Skeletal muscle satellite cell (primary cell): ENCODE results near the gene PRDX1.
"Not testable (repeated sequence)": the region's sequence is repeated elsewhere in the genome, so short reads cannot be mapped to it uniquely, and the experiment has no call there.

Source experiments
- H3K27me3 ChIP-seq: 2 replicates; pipeline ENCODE4 v1.7.0; 2013; ENCODE audit warnings: low read length; ENCODE audit not compliant: control insufficient read depth, insufficient read depth
- H3K36me3 ChIP-seq: 2 replicates; pipeline ENCODE4 v1.7.0; 2013; ENCODE audit warnings: mild to moderate bottlenecking, control low read depth, low read length; ENCODE audit not compliant: insufficient read depth
- H3K4me1 ChIP-seq: 2 replicates; pipeline ENCODE4 v1.7.0; 2013; ENCODE audit warnings: low read length; ENCODE audit not compliant: control insufficient read depth, insufficient read depth
- H3K4me2 ChIP-seq: 2 replicates; pipeline ENCODE4 v1.7.0; 2013; ENCODE audit warnings: mild to moderate bottlenecking, low read length
- H3K4me3 ChIP-seq: 2 replicates; pipeline ENCODE4 v1.7.0; 2013; ENCODE audit warnings: low read length
- H3K9ac ChIP-seq: 2 replicates; pipeline ENCODE4 v1.7.0; 2013; ENCODE audit warnings: mild to moderate bottlenecking, low read depth, low read length, moderate library complexity
- H3K9me3 ChIP-seq: replicated peaks from 2 replicates; pipeline ENCODE4 v1.7.0; 2013; ENCODE audit warnings: mild to moderate bottlenecking, control low read depth, low read length

PRDX1 gene

GRCh38 chr1:45531873-45532272, 10.2 kb upstream of the PRDX1 start:
- no peaks in the 10 kb centered on the region for H3K27me3 ChIP-seq
- H3K4me3 ChIP-seq: no peak overlapping the region
- no peaks in the 10 kb centered on the region for H3K36me3 ChIP-seq
- H3K9ac ChIP-seq: no peak overlapping the region
- no peaks in the 10 kb centered on the region for H3K9me3 ChIP-seq
- H3K4me2 ChIP-seq: no peak overlapping the region
- H3K4me1 ChIP-seq: no peaks in the 10 kb centered on the region

GRCh38 chr1:45530632-45531135, 9.0 kb upstream of the PRDX1 start:
- Histone ChIP-seq H3K9ac (no peak overlapping the region), H3K4me1 (no peaks in the 10 kb centered on the region), H3K36me3 (no peaks in the 10 kb centered on the region), H3K9me3 (no peaks in the 10 kb centered on the region), H3K4me2 (no peak overlapping the region), H3K4me3 (no peak overlapping the region), H3K27me3 (no peaks in the 10 kb centered on the region)

- H3K9ac ChIP-seq: no peak overlapping the region
- no peak overlapping the region for H3K4me2 ChIP-seq
- no peaks in the 10 kb centered on the region for H3K9me3 ChIP-seq
- H3K4me3 ChIP-seq: no peak overlapping the region
- no peaks in the 10 kb centered on the region for H3K27me3 ChIP-seq
- H3K4me1 ChIP-seq: peaks cover 11% of the 10 kb centered on the region
- no peaks in the 10 kb centered on the region for H3K36me3 ChIP-seq
These were observed 4.5 kb upstream of the PRDX1 start for GRCh38 chr1:45526135-45526644.

- peaks cover 19% of the 10 kb centered on the region for H3K4me1 ChIP-seq
- not testable (repeated sequence) for H3K9ac ChIP-seq, H3K36me3 ChIP-seq, H3K4me2 ChIP-seq, H3K9me3 ChIP-seq, H3K4me3 ChIP-seq, H3K27me3 ChIP-seq
These were observed 2.3 kb upstream of the PRDX1 start for GRCh38 chr1:45523975-45524374.

GRCh38 chr1:45523516-45523915, 1.8 kb upstream of the PRDX1 start:
- not testable (repeated sequence) for H3K36me3 ChIP-seq, H3K9ac ChIP-seq, H3K4me2 ChIP-seq, H3K9me3 ChIP-seq, H3K27me3 ChIP-seq, H3K4me3 ChIP-seq
- H3K4me1 ChIP-seq: peaks cover 23% of the 10 kb centered on the region

GRCh38 chr1:45522324-45523104, 830 bp upstream of the PRDX1 start:
- H3K9ac ChIP-seq: peak overlapping the region; percentile 97
- peaks cover 24% of the 10 kb centered on the region for H3K4me1 ChIP-seq
- H3K27me3 ChIP-seq: no peaks in the 10 kb centered on the region
- H3K36me3 ChIP-seq: peaks cover 4% of the 10 kb centered on the region
- H3K9me3 ChIP-seq: no peaks in the 10 kb centered on the region
- peak overlapping the region; percentile 84 for H3K4me2 ChIP-seq
- H3K4me3 ChIP-seq: peak overlapping the region; percentile 97

GRCh38 chr1:45519774-45520173, 1.9 kb downstream of the PRDX1 start:
- Histone ChIP-seq H3K9ac (peak overlapping the region; percentile 54), H3K4me3 (peak overlapping the region; percentile 97), H3K36me3 (peaks cover 28% of the 10 kb centered on the region), H3K4me2 (peak overlapping the region; percentile 95), H3K4me1 (peaks cover 24% of the 10 kb centered on the region)
- H3K9me3 ChIP-seq, H3K27me3 ChIP-seq: not testable (repeated sequence)

- H3K4me2 ChIP-seq: peak overlapping the region; percentile 95
- peaks cover 36% of the 10 kb centered on the region for H3K36me3 ChIP-seq
- peak overlapping the region; percentile 97 for H3K4me3 ChIP-seq
- peak overlapping the region; percentile 54 for H3K9ac ChIP-seq
- H3K9me3 ChIP-seq: no peaks in the 10 kb centered on the region
- H3K27me3 ChIP-seq: no peaks in the 10 kb centered on the region
- H3K4me1 ChIP-seq: peaks cover 31% of the 10 kb centered on the region
These were observed 2.8 kb downstream of the PRDX1 start for GRCh38 chr1:45518910-45519309.

- Histone ChIP-seq H3K4me1 (peaks cover 34% of the 10 kb centered on the region), H3K4me2 (peak overlapping the region; percentile 95), H3K4me3 (peak overlapping the region; percentile 97), H3K36me3 (peaks cover 42% of the 10 kb centered on the region)
- H3K27me3 ChIP-seq, H3K9me3 ChIP-seq, H3K9ac ChIP-seq: not testable (repeated sequence)
These were observed 3.3 kb downstream of the PRDX1 start for GRCh38 chr1:45518366-45518765.

- Histone ChIP-seq H3K4me1 (peaks cover 26% of the 10 kb centered on the region), H3K9ac (peak overlapping the region; percentile 26), H3K9me3 (no peaks in the 10 kb centered on the region), H3K36me3 (peaks cover 57% of the 10 kb centered on the region), H3K4me2 (no peak overlapping the region), H3K27me3 (no peaks in the 10 kb centered on the region), H3K4me3 (no peak overlapping the region)
These were observed 5.2 kb downstream of the PRDX1 start for GRCh38 chr1:45516465-45516864.

- H3K4me2 ChIP-seq: no peak overlapping the region
- H3K9ac ChIP-seq: no peak overlapping the region
- peaks cover 62% of the 10 kb centered on the region for H3K36me3 ChIP-seq
- no peaks in the 10 kb centered on the region for H3K27me3 ChIP-seq
- H3K9me3 ChIP-seq: no peaks in the 10 kb centered on the region
- H3K4me1 ChIP-seq: peaks cover 26% of the 10 kb centered on the region
- H3K4me3 ChIP-seq: no peak overlapping the region
These were observed 5.6 kb downstream of the PRDX1 start for GRCh38 chr1:45516036-45516435.
